Lung (tissue), 12 donors: ENCODE measurements around the gene CHORDC1. TPM values are rescaled to one million over a fixed set of nuclear protein-coding genes. Genes with fewer than 3 reads are reported as not detected.
"Not testable (repeated sequence)": the region's sequence is repeated elsewhere in the genome, so short reads cannot be mapped to it uniquely, and the experiment has no call there.

ENCODE experiments used
- ATAC-seq: fragments of 200-7000 bp; cut with Tn5 transposase; one replicate; pipeline ENCODE4 v1.9.1; 2020; ENCODE audit warnings: moderate number of reproducible peaks; ENCODE audit not compliant: insufficient read depth, low FRiP score
- DNase-seq, 3 donors: peaks; one replicate each; pipeline ENCODE4 v3.0.0-alpha.2; 2013 to 2017
- H3K27ac ChIP-seq, 2 donors: one replicate each; pipeline ENCODE4 v1.5.1; 2013; ENCODE audit warnings: mild to moderate bottlenecking in 2 of 2, moderate library complexity in 2 of 2, control low read depth in 1 of 2, inconsistent platforms in 1 of 2, low read depth in 1 of 2, low read length in 1 of 2
- H3K27me3 ChIP-seq, 3 donors: one replicate each; pipeline ENCODE4 v1.5.1; 2013; ENCODE audit warnings: low read length in 2 of 3; ENCODE audit not compliant: control insufficient read depth in 3 of 3, insufficient read depth in 3 of 3
- H3K36me3 ChIP-seq, 4 donors: one replicate each; pipeline ENCODE4 v1.5.1; 2013; ENCODE audit warnings: low read length in 4 of 4, mild to moderate bottlenecking in 1 of 4, moderate library complexity in 1 of 4; ENCODE audit not compliant: control insufficient read depth in 4 of 4, insufficient read depth in 4 of 4
- H3K4me1 ChIP-seq, 5 donors: one replicate each; pipeline ENCODE4 v1.5.1; 2013; ENCODE audit warnings: low read length in 5 of 5, mild to moderate bottlenecking in 2 of 5, moderate library complexity in 1 of 5; ENCODE audit not compliant: control insufficient read depth in 5 of 5, insufficient read depth in 5 of 5
- H3K4me3 ChIP-seq: one replicate; pipeline ENCODE4 v1.5.1; 2013; ENCODE audit warnings: mild to moderate bottlenecking, control low read depth, moderate library complexity
- H3K9ac ChIP-seq, 2 donors: one replicate each; pipeline ENCODE4 v1.5.1; 2013; ENCODE audit warnings: low read length in 2 of 2, control low read depth in 1 of 2; ENCODE audit not compliant: insufficient read depth in 1 of 2
- H3K9me3 ChIP-seq, 4 donors: one replicate each; pipeline ENCODE4 v1.5.1; 2013; ENCODE audit warnings: low read length in 3 of 4, mild to moderate bottlenecking in 1 of 4, moderate library complexity in 1 of 4; ENCODE audit not compliant: control insufficient read depth in 4 of 4, insufficient read depth in 3 of 4
- WGBS, 2 donors: extraction: QIAGEN DNeasy Blood & Tissue Kit; methylation state at CpG; one replicate each; pipeline ENCODE4 v1.1.7; 2013; 5-methylcytosine and 5-hydroxymethylcytosine counted together
- polyA plus RNA-seq, 2 donors: library from polyadenylated mRNA; stranded (reverse); fragments of 200-250 nt; gene quantifications; one replicate each; pipeline ENCODE4 v1.2.1, GENCODE V29; 2013
- total RNA-seq, 2 donors: library from RNA; depleted of rRNA in 1 of 2; stranded (reverse); fragments of >200 nt in 1 of 2; gene quantifications; one replicate each; pipeline ENCODE4 v1.2.1, GENCODE V29; 2014 to 2021
- TF ChIP-seq, protein P1 (sequence below): IDR thresholded peaks from 2 replicates; pipeline ENCODE4 v1.5.1; 2012; ENCODE audit warnings: mild to moderate bottlenecking; ENCODE audit errors: control extremely low read depth, extremely low read depth
- donor health status: control.
- donor health status: control.
- donor health status: Bipolar disorder and iron deficiency.
- donor health status: healthy.
- donor health status: DM: yes; HTN: yes; CAD: no.

Gene CHORDC1
- total and polyA plus RNA-seq, 4 donors: 20.4 to 80.4 (median 22.7) TPM

DNA sequence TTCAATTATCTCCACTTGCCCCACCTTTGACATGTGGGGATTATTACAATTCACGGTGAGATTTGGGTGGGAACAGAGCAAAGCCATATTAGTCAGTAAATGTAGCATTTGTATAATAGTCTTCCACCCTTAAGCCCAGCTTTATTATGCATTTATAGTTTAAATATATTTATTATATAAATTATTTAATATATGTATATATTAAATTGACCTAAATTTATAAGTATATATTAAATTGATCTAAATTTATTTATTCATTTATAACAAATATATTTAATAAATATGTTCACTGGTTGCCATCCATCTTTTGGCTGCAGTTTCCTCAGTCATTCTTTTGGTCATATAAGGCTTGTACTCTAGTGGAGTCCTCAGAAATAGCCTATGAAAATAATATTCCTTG, 23.6 kb upstream of the CHORDC1 start:
- ATAC-seq: no peak
- no peak overlapping the region for H3K27ac ChIP-seq
- H3K4me1 ChIP-seq: no peaks in the 10 kb centered on the region
- H3K9me3 ChIP-seq: no peaks in the 10 kb centered on the region
- H3K4me3 ChIP-seq: no peak overlapping the region
- 92 to 97% methylated on average over 1 of the region's 1 CpG for WGBS, 2 donors
- no peaks in the 10 kb centered on the region for H3K27me3 ChIP-seq
- H3K9ac ChIP-seq: no peak overlapping the region
- TF ChIP-seq, protein P1, sequence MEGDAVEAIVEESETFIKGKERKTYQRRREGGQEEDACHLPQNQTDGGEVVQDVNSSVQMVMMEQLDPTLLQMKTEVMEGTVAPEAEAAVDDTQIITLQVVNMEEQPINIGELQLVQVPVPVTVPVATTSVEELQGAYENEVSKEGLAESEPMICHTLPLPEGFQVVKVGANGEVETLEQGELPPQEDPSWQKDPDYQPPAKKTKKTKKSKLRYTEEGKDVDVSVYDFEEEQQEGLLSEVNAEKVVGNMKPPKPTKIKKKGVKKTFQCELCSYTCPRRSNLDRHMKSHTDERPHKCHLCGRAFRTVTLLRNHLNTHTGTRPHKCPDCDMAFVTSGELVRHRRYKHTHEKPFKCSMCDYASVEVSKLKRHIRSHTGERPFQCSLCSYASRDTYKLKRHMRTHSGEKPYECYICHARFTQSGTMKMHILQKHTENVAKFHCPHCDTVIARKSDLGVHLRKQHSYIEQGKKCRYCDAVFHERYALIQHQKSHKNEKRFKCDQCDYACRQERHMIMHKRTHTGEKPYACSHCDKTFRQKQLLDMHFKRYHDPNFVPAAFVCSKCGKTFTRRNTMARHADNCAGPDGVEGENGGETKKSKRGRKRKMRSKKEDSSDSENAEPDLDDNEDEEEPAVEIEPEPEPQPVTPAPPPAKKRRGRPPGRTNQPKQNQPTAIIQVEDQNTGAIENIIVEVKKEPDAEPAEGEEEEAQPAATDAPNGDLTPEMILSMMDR: no peak
- no peak for DNase-seq
- H3K36me3 ChIP-seq: no peaks in the 10 kb centered on the region

DNA sequence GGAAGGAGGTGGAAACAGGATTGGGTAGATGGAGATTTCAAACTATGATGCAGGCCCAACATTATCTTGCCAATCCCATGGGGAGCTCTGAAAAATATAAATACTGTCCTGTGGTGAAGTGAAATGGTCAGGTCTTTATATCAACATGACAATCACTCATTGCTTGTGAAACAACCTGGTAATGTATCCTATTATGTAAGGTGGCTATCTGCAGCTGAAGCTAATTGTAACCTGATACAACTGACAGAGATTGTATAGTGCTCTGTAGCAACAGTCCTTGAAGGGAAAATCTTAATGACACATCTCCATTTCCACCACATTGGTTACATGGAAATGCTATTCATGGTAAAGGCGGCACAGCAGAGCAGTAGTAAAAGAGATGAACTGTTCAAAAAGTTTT, 20.7 kb upstream of the CHORDC1 start:
- no peak for DNase-seq
- no peak for ATAC-seq
- Histone ChIP-seq H3K9me3 (no peaks in the 10 kb centered on the region), H3K27ac (no peak overlapping the region), H3K9ac (no peak overlapping the region), H3K4me3 (no peak overlapping the region), H3K4me1 (no peaks in the 10 kb centered on the region), H3K36me3 (no peaks in the 10 kb centered on the region), H3K27me3 (no peaks in the 10 kb centered on the region)
- TF ChIP-seq, protein P1: no peak
- 94 to 98% methylated on average over 1 of the region's 1 CpG for WGBS, 2 donors

DNA sequence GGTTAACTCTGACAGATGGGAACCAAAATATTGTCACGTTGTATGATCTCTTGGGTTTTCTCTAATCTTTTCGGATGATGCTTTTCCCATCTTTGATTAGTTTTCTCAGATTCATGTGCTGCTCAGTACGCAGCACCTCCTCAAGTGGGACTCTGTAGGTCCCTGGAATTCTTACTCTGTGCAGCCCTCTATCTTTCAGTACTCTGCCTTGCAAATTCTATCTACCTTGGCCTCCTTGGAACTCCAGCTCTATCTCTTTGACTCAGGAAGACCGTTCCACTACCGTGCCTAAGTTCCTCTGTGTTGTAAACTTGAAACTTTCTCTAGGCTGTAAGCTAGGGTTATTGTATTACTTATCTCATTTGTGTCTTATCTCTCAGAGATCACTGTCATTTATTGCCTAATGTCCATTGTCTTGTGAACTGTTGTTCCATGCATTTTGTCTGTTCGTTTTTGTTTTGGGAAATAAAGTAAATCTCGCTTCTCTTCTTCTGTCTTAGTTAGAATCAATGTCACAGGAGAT, 20.1 kb upstream of the CHORDC1 start:
- Histone ChIP-seq H3K4me3 (no peak overlapping the region), H3K27me3 (no peaks in the 10 kb centered on the region), H3K9ac (no peak overlapping the region), H3K9me3 (no peaks in the 10 kb centered on the region), H3K36me3 (no peaks in the 10 kb centered on the region), H3K4me1 (no peaks in the 10 kb centered on the region), H3K27ac (no peak overlapping the region)
- 70 to 74% methylated on average over 7 of the region's 7 CpGs for WGBS, 2 donors
- no peak for DNase-seq
- no peak for ATAC-seq
- TF ChIP-seq, protein P1: no peak

DNA sequence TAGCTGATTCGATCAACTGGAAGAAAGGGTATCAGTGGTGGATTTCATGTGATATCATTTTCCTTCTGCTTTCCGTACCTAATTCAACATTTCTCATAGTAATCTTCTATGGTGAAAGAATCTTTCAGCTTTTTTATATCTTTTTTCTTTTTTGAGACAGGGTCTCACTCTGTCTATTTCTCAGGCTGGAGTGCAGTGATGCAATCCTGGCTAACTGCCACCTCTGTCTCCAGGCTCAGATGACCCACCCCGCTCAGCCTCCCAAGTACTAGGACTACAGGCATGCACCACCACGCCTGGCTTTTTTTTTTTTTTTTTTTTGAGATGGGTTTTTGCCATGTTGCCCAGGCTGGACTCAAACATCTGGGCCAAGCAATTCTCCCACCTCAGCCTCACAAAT, 18.6 kb upstream of the CHORDC1 start:
- H3K9ac ChIP-seq: no peak overlapping the region
- H3K27me3 ChIP-seq: no peaks in the 10 kb centered on the region
- TF ChIP-seq, protein P1: no peak
- H3K9me3 ChIP-seq: no peaks in the 10 kb centered on the region
- no peak overlapping the region for H3K27ac ChIP-seq
- 71 to 91% methylated on average over 3 to 4 of the region's 4 CpGs for whole genome bisulfite sequencing, 2 donors
- no peak for ATAC-seq
- H3K4me1 ChIP-seq: no peaks in the 10 kb centered on the region
- DNase-seq: peak in 1 of 3 donors; percentile 7
- no peak overlapping the region for H3K4me3 ChIP-seq
- H3K36me3 ChIP-seq: no peaks in the 10 kb centered on the region

DNA sequence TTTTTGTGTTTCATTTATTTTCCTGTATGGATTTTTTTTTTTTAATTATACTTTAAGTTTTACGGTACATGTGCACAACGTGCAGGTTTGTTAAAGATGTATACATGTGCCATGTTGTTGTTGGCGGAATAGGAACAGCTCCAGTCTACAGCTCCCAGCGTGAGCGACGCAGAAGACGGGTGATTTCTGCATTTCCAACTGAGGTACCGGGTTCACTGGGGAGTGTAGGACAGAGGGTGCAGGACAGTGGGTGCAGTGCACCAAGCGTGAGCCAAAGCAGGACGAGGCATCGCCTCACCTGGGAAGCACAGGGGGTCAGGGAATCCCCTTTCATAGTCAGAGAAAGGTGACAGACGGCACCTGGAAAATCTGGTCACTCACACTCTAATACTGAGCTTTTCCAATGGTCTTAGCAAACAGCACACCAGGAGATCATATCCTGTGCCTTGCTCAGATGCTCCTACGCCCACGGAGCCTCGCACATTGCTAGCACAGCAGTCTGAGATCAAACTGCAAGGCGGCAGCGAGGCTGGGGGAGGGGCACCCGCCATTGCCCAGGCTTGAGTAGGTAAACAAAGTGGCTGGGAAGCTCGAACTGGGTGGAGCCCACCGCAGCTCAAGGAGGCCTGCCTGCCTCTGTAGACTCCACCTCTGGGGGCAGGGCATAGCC, 17.3 kb upstream of the CHORDC1 start:
- not testable (repeated sequence) for DNase-seq, H3K9me3 ChIP-seq, H3K4me1 ChIP-seq, H3K4me3 ChIP-seq, H3K36me3 ChIP-seq, ATAC-seq, H3K9ac ChIP-seq, H3K27me3 ChIP-seq, H3K27ac ChIP-seq
- 86 to 88% methylated on average over 18 to 19 of the region's 20 CpGs for WGBS, 2 donors
